SKM-1 treated with dmso at 0.1 percent for 144 hours (cell line): ENCODE measurements around the gene FARS2.
A peak's percentile ranks its signal among the peaks of the same experiment; 100 is the strongest.

Experiments
- DNase-seq: peaks from one replicate; lab custom pipeline; 2025; ENCODE audit not compliant: unreplicated experiment; lab: John Stamatoyannopoulos, UW

The FARS2 gene

DNA sequence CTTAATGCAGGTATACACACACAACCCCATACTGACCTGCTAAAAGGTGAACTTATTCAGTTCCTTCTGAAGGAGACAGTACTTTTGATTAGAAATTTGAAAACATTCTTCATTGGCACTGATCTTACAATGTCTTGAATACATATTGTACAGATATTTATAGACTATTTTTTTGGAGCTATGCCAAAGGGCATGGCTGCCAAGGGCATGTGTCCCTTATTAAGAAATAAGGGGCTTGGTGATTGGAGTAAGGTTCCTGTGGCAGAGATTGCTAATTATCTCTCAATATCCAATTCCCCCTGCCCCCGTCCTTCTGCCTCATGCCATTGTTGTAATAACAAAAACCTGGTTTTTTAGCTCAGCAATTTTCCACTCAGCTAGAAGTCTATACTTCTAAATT is 355.9 kb downstream of the FARS2 start:
- no peak for DNase-seq

DNA sequence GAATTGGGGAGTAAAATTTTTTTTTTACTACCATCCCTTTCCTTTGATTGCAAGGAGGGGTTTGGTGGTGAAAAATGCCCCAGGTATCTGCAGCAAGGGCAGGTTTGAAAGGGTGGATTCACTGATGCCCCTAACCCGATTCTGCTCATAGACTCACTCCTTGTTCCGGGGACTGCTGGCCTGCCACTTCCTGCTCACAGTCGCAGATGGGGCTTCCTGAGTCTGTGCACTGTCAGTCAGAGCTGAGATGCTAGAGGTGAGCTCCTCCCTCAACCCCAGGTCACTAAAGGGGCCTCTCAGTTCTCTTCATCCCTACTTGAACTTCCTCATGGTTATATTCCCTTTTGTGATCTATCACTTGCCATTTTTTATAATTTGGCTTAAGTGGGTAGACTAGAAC is 357.9 kb downstream of the FARS2 start:
- no peak for DNase-seq

DNA sequence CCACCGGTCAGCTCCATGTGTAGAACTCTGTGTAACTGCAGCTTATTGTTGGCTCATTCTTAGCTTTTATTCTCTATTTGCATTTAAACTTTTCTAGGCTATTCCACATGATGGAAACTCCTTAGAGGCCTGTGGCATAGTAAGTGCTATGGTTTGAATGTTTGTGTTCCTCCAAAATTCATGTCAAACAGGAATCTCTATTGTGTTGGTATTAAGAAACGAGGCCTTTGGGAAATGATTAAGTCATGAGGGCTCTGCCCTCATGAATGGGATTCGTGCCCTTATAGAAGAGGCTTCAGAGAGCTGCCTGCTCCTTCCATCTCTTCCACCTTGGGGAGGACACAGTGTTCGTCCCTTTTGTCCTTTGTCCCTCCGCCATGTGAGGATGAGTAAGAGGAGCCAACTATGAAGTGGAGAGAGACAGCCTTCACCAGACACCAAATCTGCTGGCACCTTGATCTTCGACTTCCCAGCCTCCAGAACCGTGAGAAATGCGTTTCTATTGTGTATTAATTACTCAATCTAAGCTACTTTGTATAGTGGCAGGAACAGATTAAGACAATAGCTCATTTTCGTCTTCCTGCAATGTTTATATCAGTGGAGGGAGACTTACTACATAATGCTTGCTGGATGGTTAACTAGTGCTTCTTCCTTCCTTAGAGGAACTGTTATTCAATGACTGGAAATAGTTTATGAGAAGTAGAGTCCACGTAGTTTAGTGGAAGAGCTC is 361.1 kb downstream of the FARS2 start:
- DNase-seq: no peak

DNA sequence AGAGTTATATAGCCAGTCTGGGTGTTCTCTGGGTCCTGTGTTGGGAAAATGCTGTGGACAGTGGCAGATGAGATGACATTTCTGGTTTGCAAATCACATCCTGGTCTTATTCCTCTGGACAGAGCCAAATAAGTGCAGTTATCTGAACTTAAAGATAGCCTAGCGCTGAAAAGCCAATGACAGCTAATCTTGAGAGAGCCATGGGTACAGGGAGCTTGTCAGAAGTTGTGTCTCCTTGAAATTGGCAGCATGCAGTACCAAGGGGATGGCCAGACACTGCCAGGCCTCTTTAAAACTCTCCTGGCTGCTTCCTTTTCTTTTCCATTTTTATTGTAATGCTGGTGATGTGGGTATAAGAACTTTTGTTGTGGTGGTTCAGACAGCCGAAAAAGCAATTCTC is 362.5 kb downstream of the FARS2 start:
- no peak for DNase-seq

DNA sequence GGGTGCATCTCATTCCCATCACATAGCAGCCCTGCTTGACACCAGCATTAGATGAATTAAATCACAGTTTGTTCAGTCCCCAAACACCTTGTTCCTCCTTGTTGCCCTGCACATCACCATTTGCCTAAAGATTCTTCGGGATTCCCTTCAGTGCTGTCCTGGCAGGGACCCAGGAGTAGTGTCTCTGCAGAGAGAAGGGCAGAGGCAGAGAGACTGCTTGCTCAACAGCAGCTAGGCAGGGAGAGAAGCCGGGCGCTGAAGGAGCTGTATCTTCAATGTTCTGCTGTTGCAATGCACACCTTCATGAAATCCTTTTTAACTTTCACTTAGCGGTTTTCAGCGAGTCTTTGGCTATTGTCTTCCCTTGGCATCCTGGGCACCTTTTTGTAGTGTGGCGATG is 362.9 kb downstream of the FARS2 start:
- no peak for DNase-seq

DNA sequence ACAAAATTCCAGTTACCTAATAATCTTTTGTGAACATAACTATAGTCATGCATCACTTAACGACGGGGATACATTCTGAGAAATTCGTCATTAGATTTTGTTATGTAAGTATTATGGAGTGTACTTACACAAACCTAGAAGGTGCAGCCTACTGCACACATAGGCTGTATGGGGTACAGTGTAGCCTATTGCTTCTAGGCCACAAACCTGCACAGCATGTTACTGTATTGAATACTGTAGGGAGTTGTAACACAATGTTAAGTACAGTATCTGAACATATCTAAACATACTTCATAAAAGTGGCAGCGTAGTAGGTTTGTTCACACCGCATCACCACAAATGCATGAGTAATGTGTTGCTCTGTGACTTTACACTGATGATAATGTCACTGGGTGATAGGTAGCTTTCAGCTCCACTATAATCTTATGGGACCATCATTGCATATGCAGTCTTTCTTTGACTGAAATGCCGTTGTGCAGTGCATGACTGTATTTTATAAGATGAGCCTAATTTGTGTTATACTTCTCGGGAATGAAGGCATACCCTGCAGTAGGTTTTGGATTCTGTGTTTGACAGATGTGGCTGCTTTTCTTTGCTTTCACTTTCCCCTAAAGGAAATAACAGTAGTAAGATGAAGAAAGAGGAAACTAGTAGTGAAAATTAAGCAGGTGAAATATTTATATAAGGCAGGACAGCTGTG is 365.6 kb downstream of the FARS2 start:
- DNase-seq: no peak

DNA sequence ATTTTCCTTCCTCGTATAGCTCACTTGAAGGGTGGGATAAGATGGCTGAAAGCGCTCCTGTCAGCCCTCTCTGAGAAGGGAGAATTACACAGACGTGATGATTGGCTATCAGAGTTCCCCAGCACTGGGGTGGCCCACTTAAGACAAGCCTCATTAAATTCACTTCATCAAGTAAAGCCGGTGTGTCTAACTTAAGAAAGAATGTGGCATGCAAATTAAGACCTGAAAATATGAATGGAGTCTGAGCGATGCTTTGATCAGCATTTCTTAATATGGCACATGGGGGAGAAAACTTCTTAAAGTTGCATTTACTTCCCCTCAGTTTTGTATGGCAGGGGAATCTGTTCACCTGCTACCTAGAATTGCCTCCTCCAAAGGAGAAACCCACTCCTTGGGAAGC is 369.3 kb downstream of the FARS2 start:
- DNase-seq: no peak

DNA sequence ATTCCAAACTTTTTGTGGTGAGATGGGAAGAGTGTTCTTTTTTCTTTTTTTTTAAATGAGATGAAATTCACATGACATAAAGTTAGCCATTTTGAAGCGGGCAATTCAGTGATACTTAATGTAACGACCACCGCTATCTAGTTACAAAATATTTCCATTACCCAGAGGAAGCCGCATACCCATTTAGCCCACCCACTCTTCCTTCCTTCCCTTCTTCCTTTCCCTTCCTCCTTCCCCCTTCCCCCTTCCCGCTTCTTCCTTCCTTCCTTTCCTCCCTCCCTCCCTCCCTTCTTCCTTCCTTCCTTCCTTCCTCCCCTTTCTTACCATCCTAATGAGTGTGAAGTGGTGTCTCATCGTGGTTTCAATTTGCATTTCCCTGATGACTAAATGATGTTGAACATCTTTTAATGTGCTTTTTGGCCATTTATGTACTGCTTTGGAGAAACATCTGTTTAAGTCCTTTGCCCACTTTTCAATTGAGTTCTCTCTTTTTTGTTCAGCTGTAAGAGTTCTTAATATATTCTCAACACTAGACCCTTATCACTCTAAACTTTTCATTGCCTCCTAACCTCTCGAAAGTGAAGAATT is 371.1 kb downstream of the FARS2 start:
- DNase-seq: no peak

DNA sequence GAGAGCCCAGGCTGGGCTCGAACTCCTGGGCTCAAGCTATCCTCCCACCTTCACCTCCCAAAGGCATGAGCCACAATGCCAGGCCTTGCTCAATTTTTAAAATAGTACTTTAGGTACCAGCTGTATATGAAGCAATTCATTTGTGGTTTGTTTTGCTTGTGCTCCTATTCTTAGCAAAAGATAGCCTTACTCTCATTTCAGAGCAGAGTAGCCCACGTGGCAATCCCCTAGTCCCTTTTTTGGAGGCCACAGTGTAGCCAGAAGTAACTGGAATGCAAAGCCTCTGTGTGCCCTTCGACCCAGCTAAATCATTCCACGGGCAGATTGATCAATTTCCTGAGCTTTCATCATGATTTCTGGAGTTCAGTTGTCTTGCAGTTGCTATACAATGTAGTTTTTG is 373.2 kb downstream of the FARS2 start:
- DNase-seq: peak; percentile 6

DNA sequence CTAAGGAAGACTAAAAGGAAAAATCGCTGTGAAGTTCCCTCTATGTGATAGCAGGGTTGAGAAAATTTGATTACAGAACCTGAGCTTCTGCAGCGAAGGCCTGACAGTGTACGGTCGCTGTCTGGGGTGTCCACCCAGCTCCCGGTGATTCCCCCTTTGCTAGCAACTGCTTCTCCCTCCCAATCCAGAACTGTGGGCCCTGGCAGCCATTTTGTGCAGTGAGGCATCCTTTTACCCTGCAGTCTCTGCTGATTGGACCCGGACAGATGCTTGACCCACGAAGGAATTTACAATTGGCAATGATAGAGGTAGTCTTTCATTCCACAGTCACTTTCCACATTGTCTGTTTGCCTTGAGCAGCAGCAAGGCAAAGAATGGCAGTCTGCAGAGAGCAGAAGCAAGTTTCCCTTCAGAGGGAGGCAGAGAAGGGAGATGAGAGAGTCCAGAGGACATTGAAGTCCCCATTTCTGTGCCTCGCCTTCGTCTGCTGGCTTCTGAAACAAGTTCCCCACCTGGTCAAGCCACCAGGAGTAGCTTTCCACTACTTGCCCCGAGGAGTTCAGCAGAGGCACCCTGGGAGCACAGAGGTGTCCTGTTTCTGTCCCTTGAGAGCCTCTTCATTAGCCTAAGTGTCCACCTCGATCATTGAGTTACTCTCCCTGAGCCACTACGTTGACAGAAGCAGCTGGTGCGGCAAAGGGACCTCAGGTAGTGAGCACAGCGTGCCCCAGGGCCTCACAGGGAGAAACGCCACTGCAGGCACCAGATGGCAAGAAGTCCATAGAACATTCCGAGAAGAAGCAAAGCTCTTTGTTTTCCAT is 375.1 kb downstream of the FARS2 start:
- no peak for DNase-seq

DNA sequence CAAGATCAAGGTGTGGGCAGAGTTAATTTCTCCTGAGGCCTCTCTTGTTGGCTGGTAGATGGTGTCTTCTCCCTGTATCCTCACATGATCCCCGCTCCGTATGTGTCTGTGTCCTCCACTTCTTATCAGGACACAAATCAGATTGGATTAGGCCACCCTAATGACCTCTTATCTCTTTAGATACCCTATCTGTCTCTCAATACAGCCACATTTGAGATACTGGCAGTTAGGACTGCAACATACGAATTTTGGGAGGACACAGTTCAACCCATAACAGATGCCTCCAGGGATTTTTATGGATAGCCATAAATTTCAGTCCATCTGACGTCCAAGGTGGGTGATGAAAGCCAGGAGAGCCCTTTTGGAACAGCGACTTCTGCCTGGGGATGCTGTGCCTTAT is 376.4 kb downstream of the FARS2 start:
- DNase-seq: no peak

DNA sequence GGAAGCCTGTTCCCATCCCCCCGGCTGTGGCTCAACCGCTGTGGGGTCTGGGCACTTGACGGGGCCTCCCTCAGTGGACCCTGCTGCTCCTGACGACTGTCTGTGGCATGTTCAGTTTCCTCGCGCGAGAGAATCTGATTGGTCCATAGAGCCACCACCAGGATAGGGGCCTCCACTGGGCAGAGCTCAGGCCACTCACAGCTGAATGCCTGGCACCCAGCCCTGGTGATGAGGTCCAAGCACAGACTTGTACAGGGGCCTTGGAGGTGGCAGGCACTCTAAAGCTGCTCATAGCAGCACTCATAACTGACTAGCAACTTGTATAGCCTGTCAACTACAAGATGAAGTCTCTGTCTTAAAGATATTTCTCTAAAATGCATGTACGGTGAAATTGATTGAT is 377.4 kb downstream of the FARS2 start:
- DNase-seq: no peak

DNA sequence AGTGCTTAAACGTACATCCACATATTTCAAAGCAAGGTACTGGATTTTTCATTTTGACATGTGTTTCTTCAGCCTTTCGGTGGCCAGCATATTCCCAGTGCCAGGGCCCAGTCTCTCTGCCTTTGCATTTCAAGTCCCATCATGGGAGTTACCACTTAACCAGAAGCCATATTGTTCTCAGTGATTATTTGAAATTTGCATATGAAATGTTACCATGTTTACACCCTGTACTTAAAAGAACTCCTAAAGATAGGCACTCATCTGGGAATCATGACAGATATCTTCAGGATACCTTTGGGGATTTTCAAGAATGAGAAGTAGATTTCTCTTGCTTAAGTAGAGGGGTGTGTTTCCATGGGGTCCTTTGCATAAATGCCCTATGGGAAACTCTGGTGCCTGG is 377.9 kb downstream of the FARS2 start:
- DNase-seq: no peak

DNA sequence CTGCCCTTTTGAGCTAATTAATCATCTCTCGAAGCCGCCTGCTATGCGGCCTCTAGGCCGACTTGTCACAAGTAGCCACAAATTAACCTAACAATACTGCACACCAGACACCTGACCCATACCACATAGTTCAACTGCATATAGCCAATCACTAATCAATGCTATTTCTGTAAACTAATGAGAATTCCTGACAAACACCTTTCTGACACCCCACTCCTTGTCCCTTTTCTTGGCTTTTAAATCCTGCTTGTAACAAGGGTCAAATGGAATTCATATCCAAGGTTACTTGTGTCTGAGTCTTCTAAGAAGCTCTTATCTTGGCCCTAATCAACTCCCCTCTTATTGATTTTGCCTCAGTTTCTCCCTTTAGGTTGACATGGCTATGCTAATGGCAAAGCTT is 379.3 kb downstream of the FARS2 start:
- DNase-seq: no peak

DNA sequence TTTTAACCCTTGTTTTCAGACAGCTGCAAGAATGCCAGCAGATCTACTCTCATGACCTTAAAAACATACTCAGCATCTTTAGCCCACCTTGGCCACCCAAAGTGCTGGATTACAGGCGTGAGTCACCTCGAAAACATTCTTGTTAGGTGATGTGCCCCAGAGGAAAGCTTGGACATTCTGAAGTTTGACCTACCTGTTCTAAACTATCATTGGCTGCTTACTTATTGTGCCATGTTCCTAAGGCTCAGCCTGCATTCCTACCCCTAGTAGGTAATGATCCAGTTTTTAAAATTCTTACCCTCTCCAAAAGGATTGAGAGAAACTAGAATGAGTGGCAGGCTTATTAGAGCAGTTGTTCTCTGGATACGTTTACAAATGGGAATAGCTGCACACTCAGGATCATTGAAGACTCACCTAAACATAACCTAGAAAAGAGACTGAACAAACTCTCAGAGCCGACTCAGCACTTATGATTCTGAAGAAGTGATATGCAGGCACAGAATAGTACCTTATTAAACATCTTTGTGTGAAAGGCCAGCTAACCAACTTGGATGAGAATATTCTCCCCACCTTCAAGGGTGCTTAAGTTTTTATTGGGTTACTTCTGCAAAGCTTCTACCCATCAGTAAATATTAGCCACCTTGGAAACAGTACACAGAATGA is 383.3 kb downstream of the FARS2 start:
- DNase-seq: no peak

DNA sequence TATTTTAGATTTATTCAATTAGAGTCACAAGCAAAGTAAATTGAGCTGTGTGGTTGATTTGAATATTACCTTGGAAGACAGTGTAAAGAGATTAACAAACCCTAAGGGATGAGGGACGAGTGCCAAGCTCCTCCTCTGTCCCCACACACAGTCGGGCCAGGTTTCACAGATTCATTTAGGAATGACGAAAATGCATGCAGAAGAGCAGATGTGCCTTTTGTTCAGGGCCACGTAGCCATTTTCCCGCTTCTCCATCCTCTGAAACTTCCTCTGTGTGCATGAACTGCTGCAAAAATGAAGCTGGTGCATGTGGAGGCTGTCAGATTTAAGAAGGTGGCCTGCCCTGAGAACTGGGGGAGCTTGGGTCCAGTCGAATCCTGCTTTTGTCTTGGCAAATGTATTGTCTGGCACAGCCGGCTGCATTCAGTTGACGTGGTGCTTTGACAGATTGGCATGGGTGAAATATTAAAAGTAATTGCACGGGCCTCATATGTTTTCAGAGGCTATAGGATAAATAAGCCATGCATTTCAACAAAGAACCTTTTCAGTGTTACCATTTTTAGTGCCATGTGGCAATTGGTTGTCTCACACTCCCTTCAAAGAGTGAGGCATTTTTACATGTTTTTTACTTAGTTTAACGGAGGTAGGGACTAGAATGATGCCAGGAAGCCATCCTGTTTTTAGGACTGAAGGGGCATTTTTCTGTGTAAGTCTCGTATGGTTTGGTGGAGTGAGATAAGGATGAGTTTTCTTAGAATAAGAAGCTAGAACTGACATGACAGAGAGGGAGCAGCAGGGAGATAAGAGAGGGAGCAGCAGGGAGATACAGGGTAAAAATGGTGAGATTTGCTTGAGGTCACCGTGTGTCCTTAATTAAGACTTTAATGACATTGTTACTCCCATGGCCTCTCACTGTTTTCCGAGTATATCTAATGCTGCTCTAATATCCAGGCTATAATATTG is 384.3 kb downstream of the FARS2 start:
- no peak for DNase-seq

DNA sequence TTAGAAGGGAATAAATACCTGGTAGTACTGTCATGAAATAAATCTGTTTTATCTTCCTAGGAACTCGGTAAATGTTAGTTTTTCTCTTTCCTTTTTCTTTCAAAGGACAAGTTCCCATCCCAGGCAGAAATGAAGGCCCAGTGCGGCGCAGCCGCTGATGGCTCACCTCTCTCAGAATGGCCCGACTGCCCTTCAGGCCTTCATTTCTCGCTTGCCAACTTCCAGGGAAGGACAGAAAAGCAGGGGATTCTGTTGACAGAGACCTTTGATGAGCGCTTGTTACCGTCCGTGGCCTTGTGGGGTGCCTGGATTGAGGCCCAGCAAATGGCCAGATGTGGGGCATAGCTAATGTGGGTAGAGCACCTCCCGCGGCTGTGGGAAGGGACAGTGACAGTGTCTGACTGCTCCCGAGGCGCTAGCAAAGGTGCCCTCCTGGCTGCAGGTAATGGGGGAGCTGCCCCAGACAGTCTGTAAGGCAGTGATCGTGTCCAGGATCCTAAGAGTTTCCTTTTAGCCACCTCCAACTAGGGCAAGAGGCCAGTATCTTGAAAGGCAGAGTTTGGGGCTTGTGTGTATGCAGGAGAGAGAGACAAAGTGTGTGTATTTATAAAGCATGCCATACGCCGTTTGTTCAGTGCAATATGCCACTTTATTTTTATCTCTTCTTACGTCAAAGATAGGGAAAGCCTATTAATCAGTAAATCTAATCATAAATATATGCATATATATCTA is 391.3 kb downstream of the FARS2 start:
- no peak for DNase-seq

DNA sequence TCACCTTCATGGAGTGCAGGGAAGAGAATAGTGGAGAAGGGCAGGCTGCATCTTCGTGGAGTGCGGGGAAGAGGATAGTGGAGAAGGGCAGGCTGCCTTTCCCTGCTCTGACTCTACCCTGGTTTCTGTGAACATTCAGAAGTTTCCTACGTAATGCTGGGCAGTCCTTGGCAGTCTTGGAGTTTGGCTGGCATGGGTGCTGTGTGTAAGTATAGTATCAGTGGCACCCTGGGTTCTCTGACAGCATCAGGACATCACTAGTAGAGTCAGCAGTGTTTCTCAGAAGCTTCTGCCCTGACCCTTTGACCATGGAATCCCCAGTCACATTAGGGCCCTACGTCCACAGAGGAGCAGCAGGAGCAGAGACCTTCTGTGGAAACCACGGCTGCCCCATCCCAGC is 392.5 kb downstream of the FARS2 start:
- no peak for DNase-seq

DNA sequence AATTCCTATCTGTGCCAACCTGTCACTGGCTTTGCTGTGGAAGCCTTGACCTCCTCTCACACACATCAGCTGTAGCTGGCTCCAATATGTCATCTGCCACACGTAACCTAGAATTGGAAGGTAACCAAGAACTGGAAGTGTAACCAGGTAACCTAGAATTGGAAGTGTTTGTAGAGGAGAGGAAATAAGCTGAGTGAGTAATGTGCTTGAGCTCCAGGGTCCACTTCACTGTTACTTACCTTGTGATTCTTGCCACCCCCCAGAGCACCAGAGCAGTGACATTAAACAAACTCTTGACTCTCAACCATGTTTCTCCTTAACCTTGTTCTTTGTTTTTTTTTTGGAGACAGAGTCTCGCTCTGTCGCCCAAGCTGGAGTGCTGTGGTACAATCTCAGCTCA is 394.9 kb downstream of the FARS2 start:
- DNase-seq: no peak
